EH (cell line): ENCODE results near the gene SLC6A18.

Experiments used
- DNase-seq: peaks from one replicate; pipeline ENCODE4 v3.0.0-alpha.2; 2015; ENCODE audit warnings: low read depth

Gene SLC6A18

GRCh38 chr5:1225081-1225480 lies at the start of gene SLC6A18:
SLC6A18 (plus strand) TSS chr5:1225381; CDS start chr5:1225478, 97 bp downstream.
- no peak for DNase-seq

- DNase-seq: no peak
These were observed 49.2 kb upstream of the SLC6A18 start for GRCh38 chr5:1175801-1176472.

GRCh38 chr5:1176473-1177391 lies 48.4 kb upstream of the SLC6A18 start:
- DNase-seq: no peak

GRCh38 chr5:1177826-1178528 lies 47.2 kb upstream of the SLC6A18 start:
- DNase-seq: no peak

GRCh38 chr5:1178529-1179382 lies 46.4 kb upstream of the SLC6A18 start:
- no peak for DNase-seq

GRCh38 chr5:1179383-1179715 lies 45.8 kb upstream of the SLC6A18 start:
- no peak for DNase-seq

GRCh38 chr5:1180096-1180495 lies 45.1 kb upstream of the SLC6A18 start:
- no peak for DNase-seq

- no peak for DNase-seq
These were observed 44.3 kb upstream of the SLC6A18 start for GRCh38 chr5:1180841-1181271.

- DNase-seq: no peak
These were observed 43.5 kb upstream of the SLC6A18 start for GRCh38 chr5:1181451-1182359.

- no peak for DNase-seq
These were observed 42.9 kb upstream of the SLC6A18 start for GRCh38 chr5:1182360-1182632.

- DNase-seq: no peak
These were observed 42.4 kb upstream of the SLC6A18 start for GRCh38 chr5:1182633-1183423.

GRCh38 chr5:1183424-1184162 lies 41.6 kb upstream of the SLC6A18 start:
- DNase-seq: no peak

GRCh38 chr5:1184163-1184470 lies 41.1 kb upstream of the SLC6A18 start:
- no peak for DNase-seq

GRCh38 chr5:1184481-1184880 lies 40.7 kb upstream of the SLC6A18 start:
- no peak for DNase-seq

GRCh38 chr5:1185038-1185627 lies 40.0 kb upstream of the SLC6A18 start:
- DNase-seq: no peak

- no peak for DNase-seq
These were observed 39.4 kb upstream of the SLC6A18 start for GRCh38 chr5:1185629-1186350.

- DNase-seq: no peak
These were observed 38.6 kb upstream of the SLC6A18 start for GRCh38 chr5:1186351-1187233.
